HepG2 (cell line): Measurements from ENCODE around the gene GASK1A. TPM values are rescaled to one million over a fixed set of nuclear protein-coding genes. Genes with fewer than 3 reads are reported as not detected.

ENCODE experiments used
- ATM ChIP-seq: fragments of 450-650 bp; IDR thresholded peaks from 2 replicates; pipeline ENCODE4 v1.7.1; 2017; ENCODE audit warnings: mild to moderate bottlenecking, borderline replicate concordance
- ZBTB21 ChIP-seq: sonication (generic); formaldehyde crosslinking; IDR thresholded peaks from 2 replicates; pipeline ENCODE4 v1.4.0; 2020; ENCODE audit warnings: missing genetic modification reagents
- ZHX2 ChIP-seq, 2 experiments: sonication (generic) in 1 of 2; formaldehyde crosslinking in 1 of 2; IDR thresholded peaks; 2 replicates each; pipeline versions ENCODE4 v1.6.1 to v1.9.0; 2014 to 2022; ENCODE audit warnings: antibody characterized with exemption in 1 of 2, borderline replicate concordance in 1 of 2, inconsistent platforms in 1 of 2, low read depth in 1 of 2, missing genetic modification reagents in 1 of 2
- ZNF577 ChIP-seq: sonication (generic); formaldehyde crosslinking; IDR thresholded peaks from 2 replicates; pipeline ENCODE4 v1.4.0; 2020; ENCODE audit warnings: mild to moderate bottlenecking, low read depth, missing genetic modification reagents, borderline replicate concordance
- polyA plus RNA-seq, 8 experiments: library from polyadenylated mRNA; depleted of rRNA in 3 of 8; stranded (reverse) in 7 of 8; unstranded in 1 of 8; fragments of >200 nt; fragmentation: Illumina TruSeq in 4 of 8; extraction: Trizol in 4 of 8; gene quantifications; 2 replicates each; pipeline versions ENCODE4 v1.2.1 to v1.2.3, GENCODE V29; 2011 to 2016; ENCODE audit warnings: low read depth in 4 of 8, missing spikeins in 1 of 8, mixed read lengths in 1 of 8; ENCODE audit not compliant: insufficient read depth in 1 of 8
- total RNA-seq, 5 experiments: library from RNA; depleted of rRNA; stranded (reverse); fragments of >200 nt; fragmentation: Illumina TruSeq; extraction: Trizol; gene quantifications; 2 replicates each; pipeline ENCODE4 v1.2.3, GENCODE V29; 2016; ENCODE audit warnings: low read depth in 1 of 5
- TF ChIP-seq, protein P1 (sequence below): sonication (generic); formaldehyde crosslinking; IDR thresholded peaks from 2 replicates; pipeline ENCODE4 v1.5.0; 2020; ENCODE audit warnings: missing genetic modification reagents
- TF ChIP-seq, protein P2 (sequence below): sonication (generic); formaldehyde crosslinking; conservative IDR thresholded peaks from 2 replicates; pipeline ENCODE4 v1.8.1; 2023; ENCODE audit warnings: missing genetic modification reagents
- TF ChIP-seq, protein P3 (sequence below): sonication (generic); formaldehyde crosslinking; IDR thresholded peaks from 2 replicates; pipeline ENCODE4 v1.5.0; 2020; ENCODE audit warnings: mild to moderate bottlenecking, missing genetic modification reagents

The GASK1A gene
- total and polyA plus RNA-seq, 2 of the 13 experiments (the other 11 are each of a cell fraction or from before 2014, with no cell fraction given) = not detected

DNA sequence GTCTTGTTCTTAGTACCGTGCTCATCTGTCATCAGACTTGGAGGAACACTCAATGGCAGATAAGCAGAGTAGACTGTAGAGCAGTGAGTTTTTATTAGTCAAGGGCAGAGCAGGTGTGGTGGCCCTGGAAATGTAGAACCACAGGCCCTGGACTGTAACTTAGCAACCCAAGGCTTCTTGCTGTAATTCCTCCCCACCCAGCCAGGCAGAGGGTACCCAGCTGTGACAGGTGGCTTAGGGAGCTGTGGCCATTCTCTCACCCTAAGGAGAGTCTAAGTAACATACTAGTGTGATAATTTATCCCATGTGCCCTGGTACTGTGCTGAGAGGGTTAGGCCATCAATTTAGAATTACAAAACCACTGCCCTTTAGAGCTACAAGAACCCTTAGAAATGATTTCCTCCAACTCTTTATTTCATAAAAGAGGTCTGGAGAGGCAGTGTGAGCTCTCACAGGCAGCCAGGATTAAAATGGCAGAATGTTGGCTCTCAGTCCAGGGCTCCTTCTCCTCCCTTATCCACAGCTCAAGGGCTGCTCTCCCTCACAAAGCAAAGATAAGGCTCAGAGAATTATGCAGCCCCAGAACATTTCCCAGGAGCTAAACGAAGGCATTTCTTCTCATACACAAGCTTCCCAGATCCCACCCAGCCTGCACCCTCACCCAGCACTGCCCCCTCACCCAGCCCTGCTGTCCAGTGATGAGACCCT, 123.8 kb downstream of the GASK1A start (continued):
- no peak for TF ChIP-seq ZHX2 (IDR thresholded peaks at IDR 0.05; ENCODE audit: low read depth)
- TF ChIP-seq ZHX2 (CRISPR knock-in tag; IDR thresholded peaks at IDR 0.05; ENCODE audit: borderline replicate concordance) = no peak
- TF ChIP-seq, protein P1, sequence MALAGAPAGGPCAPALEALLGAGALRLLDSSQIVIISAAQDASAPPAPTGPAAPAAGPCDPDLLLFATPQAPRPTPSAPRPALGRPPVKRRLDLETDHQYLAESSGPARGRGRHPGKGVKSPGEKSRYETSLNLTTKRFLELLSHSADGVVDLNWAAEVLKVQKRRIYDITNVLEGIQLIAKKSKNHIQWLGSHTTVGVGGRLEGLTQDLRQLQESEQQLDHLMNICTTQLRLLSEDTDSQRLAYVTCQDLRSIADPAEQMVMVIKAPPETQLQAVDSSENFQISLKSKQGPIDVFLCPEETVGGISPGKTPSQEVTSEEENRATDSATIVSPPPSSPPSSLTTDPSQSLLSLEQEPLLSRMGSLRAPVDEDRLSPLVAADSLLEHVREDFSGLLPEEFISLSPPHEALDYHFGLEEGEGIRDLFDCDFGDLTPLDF (CRISPR knock-in tag) = no peak
- no peak for TF ChIP-seq ZBTB21
- TF ChIP-seq, protein P2, sequence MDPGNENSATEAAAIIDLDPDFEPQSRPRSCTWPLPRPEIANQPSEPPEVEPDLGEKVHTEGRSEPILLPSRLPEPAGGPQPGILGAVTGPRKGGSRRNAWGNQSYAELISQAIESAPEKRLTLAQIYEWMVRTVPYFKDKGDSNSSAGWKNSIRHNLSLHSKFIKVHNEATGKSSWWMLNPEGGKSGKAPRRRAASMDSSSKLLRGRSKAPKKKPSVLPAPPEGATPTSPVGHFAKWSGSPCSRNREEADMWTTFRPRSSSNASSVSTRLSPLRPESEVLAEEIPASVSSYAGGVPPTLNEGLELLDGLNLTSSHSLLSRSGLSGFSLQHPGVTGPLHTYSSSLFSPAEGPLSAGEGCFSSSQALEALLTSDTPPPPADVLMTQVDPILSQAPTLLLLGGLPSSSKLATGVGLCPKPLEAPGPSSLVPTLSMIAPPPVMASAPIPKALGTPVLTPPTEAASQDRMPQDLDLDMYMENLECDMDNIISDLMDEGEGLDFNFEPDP (CRISPR knock-in tag) = no peak
- TF ChIP-seq, protein P3, sequence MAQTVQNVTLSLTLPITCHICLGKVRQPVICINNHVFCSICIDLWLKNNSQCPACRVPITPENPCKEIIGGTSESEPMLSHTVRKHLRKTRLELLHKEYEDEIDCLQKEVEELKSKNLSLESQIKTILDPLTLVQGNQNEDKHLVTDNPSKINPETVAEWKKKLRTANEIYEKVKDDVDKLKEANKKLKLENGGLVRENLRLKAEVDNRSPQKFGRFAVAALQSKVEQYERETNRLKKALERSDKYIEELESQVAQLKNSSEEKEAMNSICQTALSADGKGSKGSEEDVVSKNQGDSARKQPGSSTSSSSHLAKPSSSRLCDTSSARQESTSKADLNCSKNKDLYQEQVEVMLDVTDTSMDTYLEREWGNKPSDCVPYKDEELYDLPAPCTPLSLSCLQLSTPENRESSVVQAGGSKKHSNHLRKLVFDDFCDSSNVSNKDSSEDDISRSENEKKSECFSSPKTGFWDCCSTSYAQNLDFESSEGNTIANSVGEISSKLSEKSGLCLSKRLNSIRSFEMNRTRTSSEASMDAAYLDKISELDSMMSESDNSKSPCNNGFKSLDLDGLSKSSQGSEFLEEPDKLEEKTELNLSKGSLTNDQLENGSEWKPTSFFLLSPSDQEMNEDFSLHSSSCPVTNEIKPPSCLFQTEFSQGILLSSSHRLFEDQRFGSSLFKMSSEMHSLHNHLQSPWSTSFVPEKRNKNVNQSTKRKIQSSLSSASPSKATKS (CRISPR knock-in tag) = no peak
- TF ChIP-seq ZNF577 (CRISPR knock-in tag) = no peak
- no peak for TF ChIP-seq ATM
